Ishikawa (cell line): ENCODE measurements around the gene HMGCR.

Experiments
- CEBPB ChIP-seq: IDR thresholded peaks from 2 replicates; pipeline ENCODE4 v1.6.1; 2012
- CREB1 ChIP-seq: IDR thresholded peaks from 2 replicates; pipeline ENCODE4 v1.6.1; 2012; ENCODE audit warnings: low read depth
- EGR1 ChIP-seq: IDR thresholded peaks from 2 replicates; pipeline ENCODE4 v1.6.1; 2012
- EP300 ChIP-seq: IDR thresholded peaks from 2 replicates; pipeline ENCODE4 v1.6.1; 2012; ENCODE audit warnings: borderline replicate concordance
- FOXM1 ChIP-seq: IDR thresholded peaks from 2 replicates; pipeline ENCODE4 v1.6.1; 2012; ENCODE audit warnings: low read depth, borderline replicate concordance
- MAX ChIP-seq: IDR thresholded peaks from 2 replicates; pipeline ENCODE4 v1.6.1; 2012
- NFIC ChIP-seq: IDR thresholded peaks from 2 replicates; pipeline ENCODE4 v1.6.1; 2012
- RAD21 ChIP-seq: IDR thresholded peaks from 2 replicates; pipeline ENCODE4 v1.6.1; 2012; ENCODE audit warnings: low read depth
- REST ChIP-seq: IDR thresholded peaks from 2 replicates; pipeline ENCODE4 v1.6.1; 2012; ENCODE audit warnings: low read depth, mild to moderate bottlenecking
- TAF1 ChIP-seq: IDR thresholded peaks from 2 replicates; pipeline ENCODE4 v1.6.1; 2012; ENCODE audit warnings: low read depth, mild to moderate bottlenecking
- TCF12 ChIP-seq: IDR thresholded peaks from 2 replicates; pipeline ENCODE4 v1.6.1; 2012; ENCODE audit warnings: low read depth
- TEAD4 ChIP-seq: IDR thresholded peaks from 2 replicates; pipeline ENCODE4 v1.6.1; 2012
- USF1 ChIP-seq: IDR thresholded peaks from 2 replicates; pipeline ENCODE4 v1.6.1; 2012
- YY1 ChIP-seq: IDR thresholded peaks from 2 replicates; pipeline ENCODE4 v1.6.1; 2012; ENCODE audit warnings: low read depth
- ZBTB7A ChIP-seq: IDR thresholded peaks from 2 replicates; pipeline ENCODE4 v1.6.1; 2012; ENCODE audit warnings: low read depth

Gene HMGCR

GRCh38 chr5:75322066-75322465 is 15.0 kb upstream of the HMGCR start:
- no peak for TF ChIP-seq CEBPB
- no peak for TF ChIP-seq YY1
- TF ChIP-seq EGR1, result no peak

GRCh38 chr5:75324791-75325190 is 12.2 kb upstream of the HMGCR start:
- no peak for TF ChIP-seq REST
- TF ChIP-seq TCF12, result no peak
- no peak for TF ChIP-seq EP300

GRCh38 chr5:75325242-75325641 is 11.8 kb upstream of the HMGCR start:
- TF ChIP-seq CEBPB, result no peak
- no peak for TF ChIP-seq FOXM1
- no peak for TF ChIP-seq TAF1
- TF ChIP-seq MAX, result no peak
- no peak for TF ChIP-seq NFIC
- no peak for TF ChIP-seq RAD21
- TF ChIP-seq EGR1, result no peak
- TF ChIP-seq CREB1, result no peak
- no peak for TF ChIP-seq ZBTB7A
- no peak for TF ChIP-seq YY1
- no peak for TF ChIP-seq TEAD4
- no peak for TF ChIP-seq REST
- no peak for TF ChIP-seq EP300
- no peak for TF ChIP-seq USF1
- TF ChIP-seq TCF12, result no peak

- TF ChIP-seq YY1, result no peak
- TF ChIP-seq RAD21, result no peak
- no peak for TF ChIP-seq USF1
- TF ChIP-seq NFIC, result no peak
- no peak for TF ChIP-seq ZBTB7A
- TF ChIP-seq EGR1, result no peak
- no peak for TF ChIP-seq CREB1
- TF ChIP-seq MAX, result no peak
- no peak for TF ChIP-seq TEAD4
- TF ChIP-seq FOXM1, result no peak
- no peak for TF ChIP-seq TCF12
- no peak for TF ChIP-seq EP300
- TF ChIP-seq REST, result no peak
- no peak for TF ChIP-seq TAF1
- no peak for TF ChIP-seq CEBPB
These were observed 6.6 kb upstream of the HMGCR start for GRCh38 chr5:75330404-75330803.
